Keratinocyte (primary cell): ENCODE measurements around the gene TUBB6. TPM values are rescaled to one million over a fixed set of nuclear protein-coding genes. Genes with fewer than 3 reads are reported as not detected.

Experiments
- DNase-seq: peaks from one replicate; pipeline ENCODE4 v3.0.0-alpha.2; 2011; ENCODE audit warnings: low read depth, missing footprints, low spot score
- FAIRE-seq: peaks from 2 replicates; lab custom pipeline; 2011; peaks lifted over from hg19 to GRCh38; lab: Jason Lieb, UNC
- H2AFZ ChIP-seq: 2 replicates; pipeline ENCODE4 v1.6.0; 2012; ENCODE audit warnings: low read length, control low read depth, inconsistent platforms; ENCODE audit not compliant: control insufficient read depth
- H3K27ac ChIP-seq: 2 replicates; pipeline ENCODE4 v1.5.1; 2011; ENCODE audit warnings: low read length; ENCODE audit not compliant: control insufficient read depth, insufficient read depth
- H3K27me3 ChIP-seq: 3 replicates; pipeline ENCODE4 v1.6.0; 2011; ENCODE audit warnings: low read length; ENCODE audit not compliant: control insufficient read depth, insufficient read depth; ENCODE audit errors: extremely low read depth
- H3K36me3 ChIP-seq, 2 experiments: 2 replicates in 1 of 2; 3 replicates in 1 of 2; pipeline ENCODE4 v1.5.1; 2011; ENCODE audit warnings: low read length in 2 of 2, mild to moderate bottlenecking in 1 of 2; ENCODE audit not compliant: control insufficient read depth in 2 of 2, insufficient read depth in 2 of 2; ENCODE audit errors: extremely low read depth in 1 of 2
- H3K4me1 ChIP-seq: 3 replicates; pipeline ENCODE4 v1.5.1; 2011; ENCODE audit warnings: low read length; ENCODE audit not compliant: control insufficient read depth, insufficient read depth; ENCODE audit errors: extremely low read depth
- H3K4me2 ChIP-seq: 3 replicates; pipeline ENCODE4 v1.6.0; 2011; ENCODE audit warnings: low read depth, low read length; ENCODE audit not compliant: control insufficient read depth, insufficient read depth; ENCODE audit errors: extremely low read depth
- H3K4me3 ChIP-seq, 3 experiments: fragments of 200-600 bp in 1 of 3; sonication (generic) in 1 of 3; 2 replicates in 2 of 3; 3 replicates in 1 of 3; pipeline ENCODE4 v1.5.1; 2011 to 2016; ENCODE audit warnings: low read length in 3 of 3, mild to moderate bottlenecking in 3 of 3, control low read depth in 2 of 3, inconsistent platforms in 1 of 3, low read depth in 1 of 3, mixed read lengths in 1 of 3, mixed run types in 1 of 3, moderate library complexity in 1 of 3; ENCODE audit not compliant: control insufficient read depth in 2 of 3, insufficient read depth in 2 of 3; ENCODE audit errors: extremely low read depth in 1 of 3
- H3K79me2 ChIP-seq: 2 replicates; pipeline ENCODE4 v1.6.0; 2012; ENCODE audit warnings: low read length; ENCODE audit not compliant: control insufficient read depth, insufficient read depth
- H3K9ac ChIP-seq: 3 replicates; pipeline ENCODE4 v1.6.0; 2011; ENCODE audit warnings: low read length; ENCODE audit not compliant: control insufficient read depth, insufficient read depth; ENCODE audit errors: extremely low read depth
- H3K9me1 ChIP-seq: 3 replicates; pipeline ENCODE4 v1.6.0; 2011; ENCODE audit warnings: low read length; ENCODE audit not compliant: control insufficient read depth, insufficient read depth; ENCODE audit errors: extremely low read depth
- H3K9me3 ChIP-seq: 2 replicates; pipeline ENCODE4 v1.5.1; 2012; ENCODE audit warnings: low read depth, low read length; ENCODE audit not compliant: control insufficient read depth
- H4K20me1 ChIP-seq: 3 replicates; pipeline ENCODE4 v1.6.0; 2011; ENCODE audit warnings: low read length; ENCODE audit not compliant: control insufficient read depth, insufficient read depth; ENCODE audit errors: extremely low read depth
- EZH2 ChIP-seq: IDR thresholded peaks from one replicate; pipeline ENCODE4 v1.6.1; 2012; ENCODE audit warnings: inconsistent platforms, mild to moderate bottlenecking, low read length, moderate library complexity
- dilution Hi-C: fragments of 300-500 bp; cut with MboI; formaldehyde crosslinking; loops from one replicate; pipeline ENCODE4 v1.7.0; 2020; ENCODE audit warnings: low sequenced_read_pairs; ENCODE audit not compliant: extremely low pct_ligation_motif_present
- polyA plus RNA-seq, 5 experiments: library from polyadenylated mRNA; depleted of rRNA in 3 of 5; stranded (reverse) in 3 of 5; stranded (forward) in 1 of 5; unstranded in 1 of 5; fragments of >200 nt; gene quantifications; 1 replicate in 1 of 5; 2 replicates in 3 of 5; 3 replicates in 1 of 5; pipeline versions ENCODE4 v1.2.1 to v1.2.3, GENCODE V29; 2011 to 2012; ENCODE audit warnings: missing spikeins in 2 of 5, low read depth in 1 of 5, low replicate concordance in 1 of 5
- TF ChIP-seq, protein P1 (sequence below), 3 experiments: IDR thresholded peaks in 1 of 3; conservative IDR thresholded peaks in 1 of 3; optimal IDR thresholded peaks in 1 of 3; 2 replicates in 2 of 3; 3 replicates in 1 of 3; pipeline versions ENCODE3 to v1.5.1; 2011; ENCODE audit warnings: low read length in 3 of 3, mild to moderate bottlenecking in 3 of 3, moderate library complexity in 2 of 3, control low read depth in 1 of 3, inconsistent platforms in 1 of 3; ENCODE audit not compliant: insufficient read depth in 2 of 3; ENCODE audit errors: extremely low read depth in 1 of 3

TUBB6 gene
- polyA plus RNA-seq, 1 donor (not counting 4 experiments of a cell fraction or from before 2014, with no cell fraction given) = 479 TPM

DNA sequence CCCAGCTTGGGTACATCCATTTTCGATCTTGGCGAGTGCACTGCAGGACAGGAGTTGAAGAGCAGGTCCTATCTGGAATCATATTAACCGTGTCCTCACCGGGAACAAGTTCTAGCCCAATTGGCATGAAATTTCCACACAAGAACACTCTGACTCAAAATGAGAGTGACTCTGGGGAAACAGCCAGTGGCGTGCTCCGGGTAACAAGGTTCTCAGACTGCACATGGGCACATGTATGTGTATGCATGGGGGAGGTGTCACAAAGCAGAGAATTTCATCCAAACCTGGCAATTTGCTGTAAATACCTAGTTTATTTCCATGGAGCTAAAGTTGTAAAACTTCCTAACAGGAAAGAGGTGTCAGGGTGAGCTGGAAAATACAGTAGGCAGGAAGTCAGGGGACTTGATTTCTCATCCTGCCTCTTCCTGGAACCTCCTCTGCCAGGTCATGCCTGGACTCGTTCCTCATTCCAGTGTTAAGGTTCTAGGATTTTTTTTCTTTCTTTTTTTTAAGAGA, 1.7 kb downstream of the TUBB6 start:
- Histone ChIP-seq H3K27ac (peak overlapping the region; percentile 96), H2AFZ (no peak overlapping the region), H4K20me1 (no peaks in the 10 kb centered on the region), H3K36me3 (peaks cover 16 to 47% of the 10 kb centered on the region in 2 experiments), H3K4me1 (peaks cover 42% of the 10 kb centered on the region), H3K27me3 (no peaks in the 10 kb centered on the region), H3K9ac (peak overlapping the region; percentile 98), H3K79me2 (peaks cover 57% of the 10 kb centered on the region), H3K4me3 (peak overlapping the region; percentile 80 to 89 (median 83)), H3K4me2 (peak overlapping the region; percentile 100), H3K9me1 (no peaks in the 10 kb centered on the region), H3K9me3 (no peaks in the 10 kb centered on the region)
- FAIRE-seq = peak; percentile 84
- TF ChIP-seq, protein P1, sequence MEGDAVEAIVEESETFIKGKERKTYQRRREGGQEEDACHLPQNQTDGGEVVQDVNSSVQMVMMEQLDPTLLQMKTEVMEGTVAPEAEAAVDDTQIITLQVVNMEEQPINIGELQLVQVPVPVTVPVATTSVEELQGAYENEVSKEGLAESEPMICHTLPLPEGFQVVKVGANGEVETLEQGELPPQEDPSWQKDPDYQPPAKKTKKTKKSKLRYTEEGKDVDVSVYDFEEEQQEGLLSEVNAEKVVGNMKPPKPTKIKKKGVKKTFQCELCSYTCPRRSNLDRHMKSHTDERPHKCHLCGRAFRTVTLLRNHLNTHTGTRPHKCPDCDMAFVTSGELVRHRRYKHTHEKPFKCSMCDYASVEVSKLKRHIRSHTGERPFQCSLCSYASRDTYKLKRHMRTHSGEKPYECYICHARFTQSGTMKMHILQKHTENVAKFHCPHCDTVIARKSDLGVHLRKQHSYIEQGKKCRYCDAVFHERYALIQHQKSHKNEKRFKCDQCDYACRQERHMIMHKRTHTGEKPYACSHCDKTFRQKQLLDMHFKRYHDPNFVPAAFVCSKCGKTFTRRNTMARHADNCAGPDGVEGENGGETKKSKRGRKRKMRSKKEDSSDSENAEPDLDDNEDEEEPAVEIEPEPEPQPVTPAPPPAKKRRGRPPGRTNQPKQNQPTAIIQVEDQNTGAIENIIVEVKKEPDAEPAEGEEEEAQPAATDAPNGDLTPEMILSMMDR (optimal IDR thresholded peaks at IDR 0.05 in 1 of 3, IDR thresholded peaks at IDR 0.05 in 1 of 3, conservative IDR thresholded peaks at IDR 0.05 in 1 of 3; ENCODE audit: extremely low read depth in 1 of 3, insufficient read depth in 2 of 3, low read length in 3 of 3) = no peak
- no peak for TF ChIP-seq EZH2
- dilution Hi-C loops = no loop called here
- no peak for DNase-seq

DNA sequence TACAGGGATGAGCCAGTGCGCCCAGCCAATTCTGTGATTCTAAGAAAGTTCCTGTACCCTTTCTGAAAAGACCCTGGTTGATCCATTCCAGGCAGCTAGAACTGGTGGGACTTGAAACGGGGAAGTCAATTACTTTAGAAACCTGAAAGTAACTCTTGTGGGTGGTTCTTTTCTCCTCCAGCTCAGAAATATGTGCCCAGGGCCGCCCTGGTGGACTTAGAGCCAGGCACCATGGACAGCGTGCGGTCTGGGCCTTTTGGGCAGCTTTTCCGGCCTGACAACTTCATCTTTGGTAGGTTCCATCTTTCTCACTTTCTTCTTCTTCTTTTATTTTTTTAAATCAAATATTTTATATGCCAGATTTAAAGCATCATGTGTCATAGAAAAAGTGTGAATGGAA, 2.7 kb downstream of the TUBB6 start:
- peaks cover 19 to 54% of the 10 kb centered on the region in 2 experiments for H3K36me3 ChIP-seq
- H3K4me3 ChIP-seq = peak overlapping the region; percentile 24 to 57 (median 44)
- peak overlapping the region; percentile 100 for H3K4me2 ChIP-seq
- H3K9me1 ChIP-seq = no peaks in the 10 kb centered on the region
- H4K20me1 ChIP-seq = peaks cover under 1% of the 10 kb centered on the region
- FAIRE-seq (no peak), DNase-seq (no peak)
- peak overlapping the region; percentile 96 for H3K27ac ChIP-seq
- H3K9ac ChIP-seq = peak overlapping the region; percentile 33
- peaks cover 68% of the 10 kb centered on the region for H3K79me2 ChIP-seq
- H3K27me3 ChIP-seq = no peaks in the 10 kb centered on the region
- H3K9me3 ChIP-seq = no peaks in the 10 kb centered on the region
- H3K4me1 ChIP-seq = peaks cover 45% of the 10 kb centered on the region
- TF ChIP-seq EZH2 = no peak
- TF ChIP-seq, protein P1 (optimal IDR thresholded peaks at IDR 0.05 in 1 of 3, IDR thresholded peaks at IDR 0.05 in 1 of 3, conservative IDR thresholded peaks at IDR 0.05 in 1 of 3; ENCODE audit: extremely low read depth in 1 of 3, insufficient read depth in 2 of 3, low read length in 3 of 3) = no peak
- dilution Hi-C loops = no loop called here
- H2AFZ ChIP-seq = no peak overlapping the region
